ENCODE measurements around the gene SMIM27.

GRCh38 chr9:32596096-32596865, 44.2 kb downstream of the SMIM27 start:
- TF ChIP-seq POLR2AphosphoS5 (IDR thresholded peaks at IDR 0.05) (no peak), CTCF (IDR thresholded peaks at IDR 0.05) (no peak)

Measured in sigmoid colon (tissue), 4 donors.